GM18517 (cell line): ENCODE measurements around the gene GDF7.
A peak's percentile ranks its signal among the peaks of the same experiment; 100 is the strongest.

Experiments used
- ATAC-seq: cut with Tn5 transposase; IDR thresholded peaks from one replicate; pipeline ENCODE4 v1.9.1; 2021; ENCODE audit warnings: mild to moderate bottlenecking, moderate library complexity; ENCODE audit not compliant: unreplicated experiment

The GDF7 gene

DNA sequence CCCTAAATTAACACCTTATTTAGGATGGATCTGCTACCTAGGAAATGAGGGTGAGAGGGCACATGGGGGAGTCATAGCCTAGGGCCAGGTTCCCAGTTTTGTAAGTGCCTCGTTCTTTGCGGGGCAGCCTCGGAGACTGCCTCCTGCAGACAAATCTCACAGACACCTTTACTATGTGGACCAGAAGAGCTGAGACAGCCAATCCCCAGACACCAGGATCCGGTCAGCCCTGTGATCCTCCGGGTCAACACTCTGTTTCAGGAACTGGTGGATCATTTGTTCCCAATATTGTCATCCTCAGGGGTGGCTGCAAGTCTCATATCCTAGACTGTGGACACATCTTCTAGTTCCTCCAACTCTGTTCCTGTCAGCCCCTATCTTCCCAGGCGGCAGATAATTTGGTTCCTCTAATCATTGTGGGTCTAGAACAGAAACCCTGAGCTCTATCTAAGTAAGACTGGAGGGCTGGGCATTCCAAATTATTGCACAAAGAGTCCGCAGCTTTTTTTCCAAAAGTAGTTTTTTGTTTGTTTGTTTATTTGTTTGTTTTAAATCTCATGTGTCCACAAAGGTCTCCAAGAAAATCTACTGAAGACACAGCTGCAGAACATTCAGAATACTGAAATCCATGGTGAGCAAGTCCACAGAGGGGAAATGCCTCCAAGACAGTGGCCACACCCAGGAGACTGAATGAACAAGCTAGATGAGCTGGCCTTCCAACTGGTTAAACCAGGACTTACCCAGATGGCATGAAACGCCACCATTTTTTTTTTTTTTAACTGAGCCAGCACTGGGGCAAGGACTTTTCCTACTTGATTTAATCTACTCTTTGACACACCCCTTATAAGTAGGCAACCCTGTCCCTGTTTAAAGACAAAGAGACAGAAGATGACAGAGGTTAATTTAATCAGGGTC, 6.2 kb upstream of the GDF7 start:
- ATAC-seq = no peak

- ATAC-seq = peak; percentile 81
Measured at GRCh38 chr2:20661421-20662307, 5.3 kb upstream of the GDF7 start.

DNA sequence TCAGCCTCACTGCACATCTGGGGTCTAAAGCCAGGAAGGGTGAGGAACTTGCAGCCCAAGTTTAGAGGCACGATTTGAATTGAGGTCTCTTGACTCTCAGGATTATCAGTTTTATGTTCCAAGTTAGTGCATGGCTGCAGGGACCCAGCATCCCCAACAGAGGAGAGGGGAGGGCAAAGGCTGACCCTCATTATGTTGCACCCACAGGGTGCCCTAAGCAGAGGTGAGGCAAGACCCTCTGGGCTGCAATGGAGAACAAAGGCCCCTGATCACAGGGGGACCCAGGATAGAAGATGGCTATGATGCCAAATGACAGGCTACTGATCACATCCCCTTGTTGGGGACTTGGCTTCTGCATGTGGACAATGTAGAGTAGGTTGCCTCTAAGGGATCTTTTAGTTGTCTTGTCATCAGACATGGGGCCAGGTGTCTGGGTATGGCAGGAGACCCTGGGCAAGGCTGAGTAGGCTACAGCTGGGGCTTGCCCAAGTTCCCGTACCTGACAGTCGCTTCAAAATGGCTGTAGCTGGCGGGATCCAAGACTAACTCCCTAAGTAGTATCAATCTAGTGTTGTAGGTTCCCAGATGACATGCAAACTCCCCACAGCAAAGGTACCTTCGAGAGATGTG, 4.5 kb upstream of the GDF7 start:
- ATAC-seq = no peak

DNA sequence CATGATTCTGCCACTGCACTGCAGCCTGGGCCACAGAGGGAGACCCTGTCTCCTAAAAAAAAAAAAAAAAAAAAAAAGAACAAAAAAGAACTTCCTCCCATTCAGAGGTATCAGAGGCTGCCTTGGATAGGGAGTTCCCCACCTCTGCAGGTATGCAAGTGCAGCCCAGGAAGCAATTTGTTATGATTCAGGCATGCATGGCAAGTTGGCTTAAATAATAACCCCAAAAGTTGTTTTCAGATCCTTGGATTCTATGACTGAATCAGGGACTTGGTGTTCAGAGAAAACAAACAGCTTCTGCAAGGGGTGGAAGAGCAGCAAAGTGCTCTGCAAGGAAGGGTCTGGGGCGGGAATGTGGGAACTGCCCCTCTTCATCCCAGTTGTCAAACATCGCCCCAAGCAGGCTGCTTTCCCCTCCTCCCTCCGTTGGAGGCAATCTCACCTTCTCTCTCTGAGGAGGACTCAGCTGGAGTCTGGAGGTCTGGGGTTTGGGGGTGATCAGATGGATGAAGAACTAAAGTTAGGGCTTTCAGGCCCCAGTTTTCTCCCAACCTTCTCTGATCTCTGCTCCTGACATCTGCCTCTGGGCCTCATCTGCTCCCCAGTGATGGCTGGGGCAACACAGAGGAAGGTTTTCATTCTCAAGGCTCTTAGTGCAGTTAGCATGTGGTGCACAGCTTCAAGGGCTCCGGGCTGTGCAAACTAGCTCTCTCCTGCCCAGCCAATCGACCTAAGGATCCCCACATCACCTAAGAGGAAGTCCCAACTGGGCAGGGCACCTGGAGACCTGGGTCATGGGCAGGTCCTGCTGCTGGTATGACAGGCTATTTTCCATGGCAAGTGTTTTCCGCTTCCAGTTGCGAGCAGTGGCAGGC, 3.5 kb upstream of the GDF7 start:
- ATAC-seq = no peak

- no peak for ATAC-seq
Measured at GRCh38 chr2:20664071-20664390, 2.9 kb upstream of the GDF7 start.

DNA sequence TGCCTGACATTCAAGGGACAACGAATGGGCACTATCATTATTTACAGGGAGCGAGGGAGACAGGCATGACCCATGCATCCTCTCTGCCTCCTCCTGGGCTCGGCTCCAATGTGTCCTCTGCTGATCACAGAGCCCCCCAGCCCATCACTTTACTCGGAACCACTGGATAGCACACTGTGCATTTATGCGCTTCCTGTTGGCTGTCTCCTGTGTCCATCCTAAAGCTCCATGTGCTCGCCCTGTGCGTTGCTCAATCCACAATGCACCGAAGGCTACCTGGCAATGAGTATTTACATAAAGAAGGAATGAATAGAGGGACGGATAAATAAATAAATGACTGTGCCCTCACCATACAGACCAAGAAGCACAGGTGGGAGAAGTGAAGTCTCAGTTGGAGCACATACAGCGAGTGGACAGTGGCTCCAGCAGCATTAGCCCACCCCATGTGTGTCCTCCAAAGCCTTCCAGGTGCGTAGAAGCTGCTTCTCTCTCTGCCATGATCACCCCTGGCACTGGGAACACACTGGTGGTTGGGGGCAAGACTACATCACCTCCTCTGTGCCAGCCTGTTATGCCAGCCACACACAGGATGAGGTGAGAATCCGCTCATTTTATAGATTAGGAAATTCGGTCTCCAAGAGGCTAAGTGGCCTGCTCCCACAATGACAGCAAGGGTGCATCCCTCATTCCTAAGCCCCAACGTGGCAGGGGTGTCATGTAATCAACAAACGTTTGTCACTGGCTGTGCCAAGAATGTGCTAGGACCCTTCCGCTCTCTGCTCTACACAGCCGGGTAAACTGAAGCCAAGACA, 2.3 kb upstream of the GDF7 start:
- ATAC-seq = no peak

- no peak for ATAC-seq
Measured at GRCh38 chr2:20665243-20666004, 1.5 kb upstream of the GDF7 start.

GRCh38 chr2:20666005-20666303, 990 bp upstream of the GDF7 start:
- ATAC-seq = no peak

DNA sequence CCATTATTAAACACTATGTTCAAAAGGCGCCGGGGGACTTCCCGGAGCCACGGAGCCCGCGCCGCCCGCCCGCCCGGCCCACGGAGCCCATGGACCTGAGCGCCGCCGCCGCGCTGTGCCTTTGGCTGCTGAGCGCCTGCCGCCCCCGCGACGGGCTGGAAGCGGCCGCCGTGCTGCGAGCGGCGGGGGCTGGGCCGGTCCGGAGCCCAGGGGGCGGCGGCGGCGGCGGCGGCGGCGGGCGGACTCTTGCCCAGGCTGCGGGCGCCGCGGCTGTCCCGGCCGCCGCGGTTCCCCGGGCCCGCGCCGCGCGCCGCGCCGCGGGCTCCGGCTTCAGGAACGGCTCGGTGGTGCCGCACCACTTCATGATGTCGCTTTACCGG, 197 bp downstream of the GDF7 start:
- no peak for ATAC-seq

- no peak for ATAC-seq
Measured at GRCh38 chr2:20667531-20668401, 822 bp downstream of the GDF7 start.

DNA sequence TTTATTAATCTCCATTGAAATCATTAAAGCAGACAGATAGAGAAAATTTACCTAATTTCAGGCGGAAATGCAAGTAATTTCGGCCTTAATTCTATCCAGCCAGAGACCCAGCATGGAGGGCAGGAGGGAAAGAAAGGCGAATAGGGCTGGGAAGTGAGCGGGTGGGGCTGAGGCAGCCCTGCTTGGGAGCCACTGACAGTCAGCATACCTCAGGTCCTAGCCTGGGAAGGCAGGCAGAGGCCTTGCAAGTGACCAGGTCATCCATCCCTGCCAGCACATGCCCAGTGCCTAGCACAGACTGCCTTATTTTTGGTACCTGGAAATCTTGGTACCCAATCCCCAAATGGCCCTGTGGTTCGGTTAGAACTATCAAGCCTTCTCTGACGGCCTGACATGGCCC, 1.5 kb downstream of the GDF7 start:
- no peak for ATAC-seq

DNA sequence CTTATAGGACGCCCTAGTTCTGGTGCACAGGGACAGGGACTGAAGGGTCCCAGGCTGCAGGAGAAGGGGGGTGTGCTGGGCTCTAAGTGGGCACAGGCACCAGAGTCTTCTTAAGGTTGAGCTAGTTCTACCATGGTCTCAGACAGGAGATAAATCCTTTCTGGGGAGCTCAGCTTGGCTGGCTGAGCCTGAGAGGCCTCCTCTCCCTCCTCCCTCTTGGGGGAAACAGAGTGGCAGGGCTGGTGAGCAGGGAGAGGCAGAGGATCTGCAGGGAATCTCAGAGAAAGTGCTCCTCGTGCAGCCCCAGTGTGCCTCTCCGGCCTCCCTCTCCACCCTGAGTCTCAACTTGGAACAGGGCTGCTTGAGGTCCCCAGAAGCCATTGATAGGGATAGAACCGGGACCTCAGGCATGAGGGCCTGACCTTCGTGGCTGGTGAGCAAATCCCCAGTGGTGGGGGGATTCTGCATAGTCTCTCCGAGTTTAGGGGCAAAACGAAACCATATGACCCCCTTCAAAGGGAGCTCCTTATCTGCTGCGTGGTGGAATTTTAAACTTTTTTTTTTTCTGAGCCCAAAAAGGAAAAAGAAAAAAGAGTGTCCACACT, 2.0 kb downstream of the GDF7 start:
- no peak for ATAC-seq

- ATAC-seq = no peak
Measured at GRCh38 chr2:20669562-20670314, 2.8 kb downstream of the GDF7 start.

GRCh38 chr2:20670315-20671035, 3.5 kb downstream of the GDF7 start:
- ATAC-seq = no peak

DNA sequence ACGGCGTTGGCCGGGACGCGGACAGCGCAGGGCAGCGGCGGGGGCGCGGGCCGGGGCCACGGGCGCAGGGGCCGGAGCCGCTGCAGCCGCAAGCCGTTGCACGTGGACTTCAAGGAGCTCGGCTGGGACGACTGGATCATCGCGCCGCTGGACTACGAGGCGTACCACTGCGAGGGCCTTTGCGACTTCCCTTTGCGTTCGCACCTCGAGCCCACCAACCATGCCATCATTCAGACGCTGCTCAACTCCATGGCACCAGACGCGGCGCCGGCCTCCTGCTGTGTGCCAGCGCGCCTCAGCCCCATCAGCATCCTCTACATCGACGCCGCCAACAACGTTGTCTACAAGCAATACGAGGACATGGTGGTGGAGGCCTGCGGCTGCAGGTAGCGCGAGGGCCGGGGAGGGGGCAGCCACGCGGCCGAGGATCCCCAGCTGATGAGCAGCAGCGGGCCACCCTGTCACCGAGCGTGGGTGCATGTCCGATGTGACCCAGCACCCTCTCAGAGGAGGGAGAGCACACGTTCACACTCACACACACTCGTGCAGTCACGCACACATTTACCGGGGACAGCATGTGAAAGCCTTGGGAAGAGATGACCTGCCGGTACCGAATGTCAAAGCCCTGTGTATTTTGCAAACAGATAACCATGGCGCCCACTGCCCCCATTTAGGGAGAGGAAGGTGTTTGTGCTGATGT, 4.2 kb downstream of the GDF7 start:
- ATAC-seq = no peak

DNA sequence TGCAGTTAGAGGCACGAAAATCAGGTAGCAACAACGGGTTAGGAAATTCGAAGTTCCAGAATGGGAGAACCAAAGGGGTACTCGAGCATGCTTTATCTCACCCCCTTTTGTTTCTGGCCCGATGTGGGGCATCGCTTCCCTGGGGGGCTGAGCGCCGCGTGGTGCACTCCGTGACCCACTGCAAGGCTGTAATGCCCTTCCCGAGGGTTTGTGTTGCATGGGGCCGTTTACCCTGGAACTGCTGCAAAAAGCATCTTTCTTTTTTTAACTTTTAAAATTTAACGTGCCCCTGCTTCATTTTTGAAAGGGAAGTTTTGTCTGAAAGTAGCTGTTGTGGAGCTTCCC, 4.8 kb downstream of the GDF7 start:
- ATAC-seq = no peak
